Right renal pelvis (tissue), 4 donors: ENCODE measurements around the gene KTN1. TPM values are rescaled to one million over a fixed set of nuclear protein-coding genes. Genes with fewer than 3 reads are reported as not detected.

ENCODE experiments used
- DNase-seq, 4 donors: peaks; one replicate each; pipeline ENCODE4 v3.0.0-alpha.2; 2013; ENCODE audit warnings: low read depth in 4 of 4, low spot score in 3 of 4, missing footprints in 1 of 4
- polyA plus RNA-seq, 4 donors: library from polyadenylated mRNA; unstranded; fragments of 120-200 nt; gene quantifications; one replicate each; pipeline ENCODE4 v1.2.1, GENCODE V29; 2013; ENCODE audit not compliant: insufficient read length in 4 of 4

The KTN1 gene
- polyA plus RNA-seq, 4 donors, result 183 to 223 (median 217) TPM

- DNase-seq, result no peak
Observed at GRCh38 chr14:55667801-55668200, 87.8 kb downstream of the KTN1 start.

DNA sequence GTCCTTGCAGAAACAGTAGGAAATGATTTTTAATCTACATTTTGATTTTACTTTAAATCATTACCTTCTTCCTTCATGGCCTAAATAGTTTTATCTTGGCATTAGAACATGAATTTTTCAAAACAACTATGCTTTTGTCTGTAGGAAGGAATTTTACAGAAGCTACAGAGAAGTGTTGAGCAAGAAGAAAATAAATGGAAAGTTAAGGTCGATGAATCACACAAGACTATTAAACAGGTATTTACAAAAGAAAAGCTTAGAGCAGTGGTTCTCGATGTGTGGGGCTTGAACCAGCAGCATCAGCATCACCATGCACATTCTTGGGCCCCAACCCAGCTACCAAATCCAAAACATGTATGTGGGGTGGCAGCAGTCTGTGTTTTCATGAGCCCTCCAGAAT lies 91.6 kb downstream of the KTN1 start:
- no peak for DNase-seq

GRCh38 chr14:55673048-55673447 lies 93.0 kb downstream of the KTN1 start:
- DNase-seq, result no peak

DNA sequence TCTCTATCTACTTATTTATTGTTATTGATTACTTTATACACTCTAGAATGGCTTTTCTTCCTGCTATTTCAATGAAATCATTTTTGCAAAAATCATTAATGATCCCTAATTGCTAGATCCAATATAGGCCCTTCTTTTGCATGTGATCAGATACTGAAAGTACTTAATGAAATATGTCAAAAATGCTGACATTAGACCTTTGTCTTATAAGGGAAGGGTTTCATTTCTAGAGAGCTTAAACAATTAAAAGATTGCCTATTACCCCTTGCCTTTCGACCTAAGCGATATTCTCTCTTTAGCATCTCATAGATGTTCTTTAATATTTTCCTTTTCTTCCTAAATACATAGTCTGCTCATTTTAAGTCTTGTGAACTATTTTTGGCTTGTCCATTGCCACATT lies 101.1 kb downstream of the KTN1 start:
- DNase-seq, result no peak

GRCh38 chr14:55684956-55685584 lies 105.1 kb downstream of the KTN1 start:
- DNase-seq, result no peak

DNA sequence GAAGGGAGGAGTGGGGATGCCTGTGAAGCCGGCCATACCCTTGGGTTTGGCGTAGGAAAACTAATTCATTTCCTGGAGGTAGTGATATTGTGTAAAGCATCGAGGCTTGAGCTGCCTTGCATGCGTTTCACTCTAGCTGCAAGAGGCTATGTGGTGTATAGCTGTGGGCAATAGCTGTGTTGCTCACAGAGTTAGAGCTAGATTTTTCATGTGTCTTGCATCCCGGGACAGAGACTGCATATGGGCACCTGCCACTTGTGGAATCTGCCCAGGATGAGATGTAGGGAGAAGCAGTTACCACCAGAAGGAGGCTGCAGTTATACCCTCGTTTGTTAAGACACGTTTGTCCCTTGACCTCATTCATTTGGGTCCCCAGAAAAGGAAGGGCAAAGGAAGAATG lies 106.7 kb downstream of the KTN1 start:
- no peak for DNase-seq

DNA sequence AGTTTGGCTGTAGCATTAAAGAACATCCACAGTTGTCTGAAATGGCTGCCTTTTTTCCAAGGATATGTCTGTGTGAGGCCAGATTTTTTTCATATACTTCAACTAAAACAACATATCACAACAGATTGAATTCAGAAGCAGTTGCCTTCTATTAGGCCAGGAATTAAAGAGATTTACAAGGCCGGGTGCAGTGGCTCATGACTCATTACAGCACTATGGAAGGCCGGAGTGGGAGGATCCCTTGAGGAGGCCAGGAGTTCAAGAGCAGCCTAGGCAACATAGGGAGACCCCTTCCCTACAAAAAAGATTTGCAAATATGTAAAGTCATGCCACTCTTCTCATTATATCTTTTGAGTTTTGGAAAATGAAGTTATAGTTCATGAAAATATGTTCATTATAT lies 108.6 kb downstream of the KTN1 start:
- DNase-seq, result no peak

- DNase-seq, result no peak
Observed at GRCh38 chr14:55689981-55690871, 110.2 kb downstream of the KTN1 start.

DNA sequence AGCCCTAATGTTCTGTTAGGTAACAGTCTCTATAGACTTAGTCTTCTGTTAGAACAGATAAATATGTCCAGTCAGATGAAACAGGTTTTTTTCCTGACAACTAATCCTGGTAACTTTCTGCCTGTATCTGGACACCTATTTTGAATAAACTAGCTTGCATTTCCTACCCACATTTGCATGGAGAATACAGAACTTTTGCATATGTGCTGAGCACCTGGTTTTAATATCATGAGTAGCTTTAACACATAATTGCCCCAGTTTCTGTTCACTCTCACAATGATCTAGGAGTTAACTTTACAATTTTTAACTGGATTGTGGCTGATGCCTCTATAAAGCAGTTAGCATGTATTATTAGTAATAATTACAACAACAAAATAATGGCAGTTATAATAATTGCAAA lies 111.7 kb downstream of the KTN1 start:
- DNase-seq, result no peak

DNA sequence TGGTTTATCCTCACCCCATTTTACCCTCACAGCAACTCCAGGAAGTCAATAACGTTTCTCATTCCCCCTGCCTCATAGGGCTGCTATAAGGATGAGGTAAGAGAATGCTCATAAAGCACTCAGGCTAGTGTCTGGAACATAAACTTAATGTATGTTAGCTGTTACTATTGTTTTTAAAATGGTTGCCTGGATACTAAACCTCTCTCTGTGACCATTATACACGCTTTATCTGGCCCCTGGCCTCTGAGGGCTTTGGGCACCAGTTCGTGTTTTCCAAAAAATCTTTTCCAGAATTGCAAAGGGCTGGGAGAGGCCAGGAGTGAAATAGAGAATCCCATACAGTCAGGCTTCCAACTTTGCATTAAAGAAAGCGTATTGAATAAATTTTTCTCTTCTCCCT lies 113.9 kb downstream of the KTN1 start:
- no peak for DNase-seq

DNA sequence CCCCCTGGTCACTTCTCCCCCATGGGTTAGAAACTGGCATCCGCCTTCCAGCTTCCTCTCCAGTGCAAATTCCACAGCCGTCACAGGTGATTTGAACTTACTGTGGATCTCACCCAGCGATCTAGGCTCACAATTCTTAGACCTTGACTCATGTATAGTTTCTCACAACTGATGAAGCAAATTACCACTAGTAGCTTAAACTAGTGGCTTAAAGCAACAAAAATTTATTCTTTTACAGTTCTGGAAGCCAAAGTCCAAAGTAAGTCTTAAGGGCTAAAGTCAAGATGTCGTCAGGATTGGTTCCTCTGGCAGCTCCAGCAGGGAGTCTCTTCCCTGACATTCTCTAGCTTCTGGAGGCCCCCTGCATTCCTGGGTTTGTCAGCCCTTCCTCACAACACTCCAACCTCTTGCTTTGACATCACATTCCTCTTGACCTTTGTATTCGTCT lies 117.4 kb downstream of the KTN1 start:
- no peak for DNase-seq

- no peak for DNase-seq
Observed at GRCh38 chr14:55698051-55698450, 118.0 kb downstream of the KTN1 start.

DNA sequence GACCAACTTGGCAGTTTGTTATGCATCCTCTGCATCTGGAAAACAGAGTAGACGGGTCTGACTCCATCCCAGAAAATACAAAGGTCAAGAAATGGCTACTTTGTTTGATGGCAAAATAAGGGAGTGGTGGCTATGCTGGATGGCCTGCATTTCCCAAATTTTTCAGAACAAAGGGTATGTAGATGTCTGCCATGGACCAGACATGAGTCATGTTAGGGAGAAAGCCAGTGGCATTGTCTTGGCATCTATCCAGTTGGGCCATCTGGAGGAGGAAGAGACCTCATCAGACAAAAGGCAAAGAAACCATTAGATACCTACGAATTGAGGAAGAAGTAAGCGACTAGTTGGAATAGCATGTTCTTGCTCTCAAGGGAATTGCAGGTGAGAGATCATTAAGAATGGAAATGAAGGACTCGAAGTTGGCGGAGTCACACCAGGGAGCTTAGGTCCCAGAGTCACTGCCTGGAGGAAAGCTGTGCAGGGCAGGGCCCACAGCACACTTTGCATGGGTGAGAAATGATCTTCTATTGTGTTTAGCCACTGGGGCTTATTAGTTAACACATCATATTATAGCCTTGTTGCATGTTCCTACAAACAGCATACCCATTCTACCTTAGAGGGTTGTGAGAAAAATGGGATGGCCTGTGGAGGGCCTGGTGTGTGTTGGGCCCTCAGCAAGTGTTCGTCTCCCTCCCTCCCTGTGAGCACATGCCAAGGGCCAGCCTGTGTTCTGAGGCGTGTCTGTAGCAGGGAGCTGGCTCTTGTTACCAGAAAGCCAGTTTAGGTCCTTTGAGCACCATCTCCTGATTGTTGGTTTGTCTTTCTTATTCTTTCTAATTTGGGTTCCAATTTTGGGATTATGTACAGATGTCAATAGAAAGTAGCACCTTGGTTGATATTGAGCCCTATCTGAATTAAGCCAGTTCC lies 119.4 kb downstream of the KTN1 start:
- no peak for DNase-seq

GRCh38 chr14:55701638-55702037 lies 121.6 kb downstream of the KTN1 start:
- DNase-seq, result no peak

GRCh38 chr14:55702511-55702910 lies 122.5 kb downstream of the KTN1 start:
- DNase-seq, result no peak

- DNase-seq, result no peak
Observed at GRCh38 chr14:55704654-55705053, 124.6 kb downstream of the KTN1 start.

DNA sequence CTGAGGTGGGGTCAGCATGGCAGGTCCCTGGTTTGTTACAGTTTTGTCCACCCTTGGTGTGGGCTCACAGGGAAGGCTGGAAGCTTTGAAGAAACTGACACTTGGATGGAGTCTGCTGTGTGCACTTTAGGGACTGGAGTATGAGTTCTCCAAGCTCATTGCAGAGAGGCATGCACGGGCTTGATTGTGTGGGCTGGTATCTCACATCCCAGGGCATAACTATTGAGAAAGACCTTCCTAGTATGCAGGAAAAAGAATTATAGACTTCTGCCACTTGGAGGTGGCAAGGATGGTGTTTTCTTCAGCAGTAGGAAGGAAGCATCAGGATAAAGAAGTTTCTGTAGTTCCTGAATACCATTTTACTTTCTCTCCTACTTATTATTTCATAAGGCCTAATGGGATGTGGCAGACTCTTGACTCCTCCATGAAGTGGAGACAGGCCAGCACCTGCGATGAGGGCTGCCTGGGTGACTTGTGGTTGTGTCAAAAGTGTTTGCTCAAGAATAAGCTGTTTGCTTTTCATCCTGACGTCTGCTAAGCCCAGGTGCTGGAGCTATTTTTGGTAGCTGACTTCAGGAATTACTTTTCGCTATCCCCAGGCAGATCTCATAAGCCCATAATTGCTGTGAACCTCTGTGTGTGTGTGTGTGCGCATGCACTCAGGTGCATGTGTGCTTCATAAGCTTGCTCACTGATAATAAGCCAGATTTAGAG lies 125.8 kb downstream of the KTN1 start:
- no peak for DNase-seq

GRCh38 chr14:55706365-55706684 lies 126.3 kb downstream of the KTN1 start:
- no peak for DNase-seq

DNA sequence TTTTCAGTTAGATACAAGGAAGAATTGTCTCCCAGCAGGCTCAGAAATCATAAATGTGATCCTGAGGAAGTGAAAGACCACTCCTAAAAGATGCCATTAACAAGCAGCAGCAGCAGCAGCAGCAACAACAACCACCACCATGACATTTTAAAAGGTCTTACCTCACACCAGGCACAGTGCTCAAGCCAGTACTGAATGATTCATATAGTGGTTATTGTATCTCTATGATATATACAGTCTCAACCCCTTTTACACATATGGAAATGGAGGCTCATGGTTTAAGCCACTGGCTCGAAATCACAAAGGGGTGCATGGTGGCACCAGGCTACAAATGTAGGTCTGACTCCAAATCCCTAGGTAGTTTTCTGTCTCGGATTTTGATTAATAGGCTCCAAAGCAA lies 126.9 kb downstream of the KTN1 start:
- DNase-seq, result no peak

- peak in 1 of 4 donors; percentile 31 for DNase-seq
Observed at GRCh38 chr14:55707365-55707804, 127.4 kb downstream of the KTN1 start.
